HG02885 (cell line): ENCODE results near the gene PRKAG2.
"Not testable (repeated sequence)": the region's sequence is repeated elsewhere in the genome, so short reads cannot be mapped to it uniquely, and the experiment has no call there.

Source experiments
- ATAC-seq: cut with Tn5 transposase; IDR thresholded peaks from one replicate; pipeline ENCODE4 v1.9.1; 2021; ENCODE audit warnings: mild to moderate bottlenecking; ENCODE audit not compliant: unreplicated experiment, poor library complexity

The PRKAG2 gene

DNA sequence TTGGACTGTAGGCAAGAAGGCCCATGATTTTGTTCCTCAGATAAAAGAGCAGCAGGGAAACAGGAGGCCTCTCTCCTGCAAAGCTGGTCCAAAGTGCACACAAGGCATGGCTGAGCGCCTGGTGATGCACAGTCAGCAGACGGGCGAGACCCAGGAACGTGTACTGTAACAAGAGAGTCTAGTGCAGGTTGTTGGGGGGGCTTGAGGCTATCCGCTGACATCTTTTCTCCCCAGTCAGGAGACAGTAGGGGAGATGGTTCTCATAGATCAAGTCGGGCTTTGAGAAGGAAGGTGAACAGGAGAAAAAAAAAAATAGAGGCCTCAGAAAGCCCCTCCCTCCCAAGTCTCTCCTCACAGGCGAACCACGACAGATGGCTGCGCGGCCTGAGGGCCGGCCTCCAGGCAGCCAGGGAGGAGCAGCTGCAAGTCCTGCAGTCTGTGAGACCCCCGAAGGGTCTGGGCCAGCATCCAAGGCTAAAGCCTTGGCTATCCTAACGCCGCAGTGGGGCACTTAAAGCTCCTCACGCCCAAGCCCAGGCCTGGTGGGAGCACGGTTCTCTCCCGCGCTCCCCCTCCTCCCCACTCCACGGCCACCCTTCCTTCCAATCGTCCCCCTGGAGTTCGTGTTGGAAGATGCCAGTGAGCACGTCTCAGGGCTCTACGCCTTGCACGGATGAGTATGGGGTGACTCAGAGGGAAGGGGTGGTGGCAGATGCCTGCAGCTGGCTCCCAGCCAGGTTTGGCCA, 68.3 kb downstream of the PRKAG2 start:
- ATAC-seq: no peak

- no peak for ATAC-seq
Observed at GRCh38 chr7:151807846-151808245, 69.1 kb downstream of the PRKAG2 start.

DNA sequence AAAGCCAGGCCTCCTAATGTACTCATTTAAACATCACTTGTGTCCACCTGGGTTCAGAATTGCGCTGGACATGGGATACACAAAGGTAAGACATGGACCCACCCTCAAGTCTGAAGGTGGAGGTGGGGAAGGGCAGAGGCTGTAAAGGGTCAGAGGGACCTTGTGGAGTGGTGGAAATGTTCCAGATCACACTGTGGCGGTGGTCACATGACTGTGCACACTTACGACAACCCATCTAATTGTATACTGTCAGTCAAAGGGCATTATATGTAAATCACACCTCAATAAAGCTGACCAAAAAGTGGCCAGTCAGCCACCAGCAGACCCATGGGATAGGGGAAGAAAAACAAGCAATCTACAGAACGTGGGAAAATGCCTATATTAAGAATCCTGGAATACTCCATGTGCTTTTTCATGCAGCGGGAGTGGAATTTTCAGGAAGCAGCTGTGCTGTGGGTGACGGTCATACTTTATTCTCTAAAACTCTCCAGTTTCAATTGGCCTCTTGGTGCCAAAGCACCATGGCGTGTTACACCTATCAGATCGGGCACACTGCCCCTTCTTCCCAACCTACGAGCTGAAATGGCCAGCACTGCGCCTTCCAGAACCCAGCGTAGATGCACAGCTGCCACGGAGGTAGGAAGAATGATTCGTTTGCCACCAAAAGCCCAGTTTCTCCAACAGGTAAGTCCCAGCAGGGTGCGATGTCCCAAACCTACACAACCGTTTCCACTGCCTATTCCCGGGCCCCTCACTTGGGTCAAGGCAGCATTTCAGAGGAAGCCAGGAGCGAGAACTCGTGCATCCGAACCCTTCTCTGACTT, 69.8 kb downstream of the PRKAG2 start:
- ATAC-seq: no peak

GRCh38 chr7:151806204-151806603, 70.7 kb downstream of the PRKAG2 start:
- no peak for ATAC-seq

- no peak for ATAC-seq
Observed at GRCh38 chr7:151805191-151805590, 71.7 kb downstream of the PRKAG2 start.

GRCh38 chr7:151804756-151805155, 72.2 kb downstream of the PRKAG2 start:
- no peak for ATAC-seq

- ATAC-seq: no peak
Observed at GRCh38 chr7:151803841-151804240, 73.1 kb downstream of the PRKAG2 start.

DNA sequence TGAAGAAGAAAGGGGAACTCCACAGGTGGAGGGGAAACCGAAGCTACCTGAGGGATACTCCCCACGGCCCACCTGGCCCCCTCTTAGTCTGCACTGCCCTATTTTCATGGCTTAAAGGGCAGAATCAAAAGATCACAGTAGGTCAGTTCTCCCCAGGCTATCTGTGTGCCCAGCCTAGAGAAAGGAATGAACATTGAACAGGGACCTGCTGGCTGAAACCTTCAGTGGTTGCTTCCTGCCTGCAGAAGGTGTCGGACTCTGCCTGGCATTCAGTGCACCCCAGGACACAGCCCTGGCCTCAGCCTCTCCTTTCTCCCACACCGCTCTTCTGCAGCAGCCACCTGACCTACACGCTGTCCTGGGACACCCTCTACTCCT, 74.5 kb downstream of the PRKAG2 start:
- ATAC-seq: no peak

DNA sequence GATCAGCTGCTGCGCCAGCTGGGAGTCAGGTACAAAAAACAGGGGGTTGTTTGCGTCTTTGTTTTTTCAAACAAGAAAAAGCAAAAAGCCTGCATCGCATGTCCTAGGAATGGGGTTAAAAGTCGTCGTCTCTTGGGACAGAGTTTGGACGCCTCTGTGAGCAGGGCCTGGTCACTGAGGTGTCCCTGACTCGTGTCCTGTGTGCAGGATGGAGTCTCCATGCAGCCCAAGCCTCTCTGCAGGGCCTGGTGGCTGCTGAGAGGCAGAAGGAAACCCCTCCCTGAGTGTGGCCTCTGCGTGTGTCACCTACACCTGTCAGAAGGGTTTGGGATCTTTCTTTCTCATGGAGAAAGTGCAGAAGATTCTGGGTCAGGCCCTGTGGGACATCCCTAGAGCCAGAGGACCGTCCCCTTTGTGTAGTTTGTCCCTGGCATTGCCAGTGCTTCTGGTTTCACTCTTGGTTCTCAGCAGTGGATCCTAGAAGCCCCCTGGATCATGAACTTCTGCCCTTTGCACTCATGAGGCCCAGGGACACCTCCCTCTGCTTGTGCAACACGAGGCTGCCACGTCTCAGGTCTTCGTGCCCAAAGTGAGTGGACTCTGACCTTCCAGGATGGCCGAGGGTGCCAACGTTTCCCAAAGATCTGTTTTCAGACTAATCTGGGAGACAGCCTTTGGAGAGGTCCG, 75.0 kb downstream of the PRKAG2 start:
- ATAC-seq: no peak

DNA sequence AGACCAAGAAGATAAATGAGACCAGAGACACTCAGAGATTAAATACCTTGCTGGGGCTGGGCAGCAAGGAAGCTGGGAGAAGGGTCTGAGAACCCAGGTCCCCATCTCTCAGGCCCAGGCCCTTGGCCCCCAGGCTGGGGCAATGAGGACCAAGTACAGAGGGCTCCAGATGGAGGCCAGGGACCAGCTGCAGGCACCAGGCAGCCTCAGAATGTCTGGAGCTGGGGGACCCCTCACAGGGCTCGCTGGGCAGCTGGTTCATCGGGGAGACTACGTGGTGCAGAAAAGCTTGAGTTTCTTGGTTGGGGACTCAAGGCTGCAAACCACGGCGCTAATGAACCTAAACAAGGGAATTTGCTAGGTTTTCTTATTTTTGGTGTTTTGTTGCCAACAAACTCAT, 75.6 kb downstream of the PRKAG2 start:
- no peak for ATAC-seq

DNA sequence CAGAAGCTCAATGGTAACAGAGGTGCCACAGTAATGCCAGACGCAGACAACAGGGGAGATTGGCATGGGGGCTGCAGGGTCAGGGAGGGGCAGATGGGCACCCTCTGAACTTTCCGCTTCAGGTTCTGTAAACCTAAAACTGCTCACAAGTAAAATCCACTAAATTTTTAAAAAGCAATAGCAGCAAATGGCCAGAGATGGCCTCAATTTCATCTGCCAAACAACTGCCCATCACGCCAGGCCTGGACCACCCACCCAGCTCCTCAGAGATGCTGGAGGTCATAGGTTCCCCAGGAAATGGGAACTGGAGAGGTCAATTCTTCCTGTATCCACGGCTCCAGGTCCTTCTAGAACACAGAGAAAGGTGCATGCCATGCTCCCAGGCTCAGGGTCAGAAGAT, 76.1 kb downstream of the PRKAG2 start:
- no peak for ATAC-seq

GRCh38 chr7:151800391-151800790, 76.5 kb downstream of the PRKAG2 start:
- no peak for ATAC-seq

GRCh38 chr7:151799506-151799905, 77.4 kb downstream of the PRKAG2 start:
- ATAC-seq: no peak

DNA sequence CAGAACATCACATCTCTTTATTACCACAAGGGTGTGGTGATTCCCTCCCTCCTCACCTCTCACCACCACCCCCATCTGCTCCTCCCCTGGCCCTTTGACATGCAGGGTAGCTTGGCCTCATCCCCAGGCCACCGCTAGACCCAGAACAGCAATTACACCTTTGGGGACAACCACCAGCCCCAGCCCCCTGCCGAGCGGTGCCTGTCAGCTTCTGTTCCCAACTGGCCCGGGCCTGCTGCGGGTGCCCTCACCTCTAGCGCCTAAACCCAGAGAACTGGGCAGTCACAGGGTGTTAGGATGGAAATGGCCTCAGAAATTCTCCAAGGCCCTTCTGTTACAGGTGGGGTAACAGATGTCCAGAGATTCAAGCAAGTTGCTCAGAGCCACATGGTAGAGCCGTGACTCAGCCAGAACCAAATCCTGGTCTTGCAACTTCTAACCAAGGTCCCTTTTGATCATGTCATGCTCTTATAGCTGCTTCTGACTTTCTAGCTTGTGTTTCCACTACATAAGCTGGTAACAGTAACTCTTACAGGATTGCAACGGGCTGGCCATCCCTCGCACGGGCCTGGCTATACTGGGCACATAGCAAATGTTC, 78.0 kb downstream of the PRKAG2 start:
- ATAC-seq: no peak

DNA sequence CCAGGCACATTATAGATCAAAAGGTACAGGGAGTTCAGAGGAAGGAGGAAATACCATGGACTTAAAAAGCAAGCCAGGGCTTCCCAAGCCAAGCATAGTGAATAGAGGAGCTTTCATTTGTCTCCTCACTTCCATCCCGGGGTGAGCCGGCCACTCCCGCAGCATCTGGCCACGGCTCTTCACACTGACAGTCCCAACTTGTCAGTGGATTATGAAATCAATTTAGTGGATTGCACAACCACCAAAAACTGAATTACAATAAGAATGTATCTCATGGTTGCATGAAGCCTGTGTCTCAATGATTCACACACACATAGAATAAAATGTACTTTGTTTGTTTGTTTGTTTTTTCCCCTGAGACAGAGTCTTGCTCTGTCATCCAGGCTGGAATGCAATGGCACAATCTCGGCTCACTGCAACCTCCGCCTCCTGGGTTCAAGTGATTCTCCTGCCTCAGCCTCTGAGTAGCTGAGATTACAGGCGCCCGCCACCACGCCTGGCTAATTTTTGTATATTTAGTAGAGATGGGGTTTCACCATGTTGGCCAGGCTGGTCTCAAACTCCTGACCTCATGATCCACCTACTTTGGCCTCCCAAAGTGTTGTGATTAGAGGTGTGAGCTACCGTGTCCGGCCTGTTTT, 79.1 kb downstream of the PRKAG2 start:
- ATAC-seq: not testable (repeated sequence)

DNA sequence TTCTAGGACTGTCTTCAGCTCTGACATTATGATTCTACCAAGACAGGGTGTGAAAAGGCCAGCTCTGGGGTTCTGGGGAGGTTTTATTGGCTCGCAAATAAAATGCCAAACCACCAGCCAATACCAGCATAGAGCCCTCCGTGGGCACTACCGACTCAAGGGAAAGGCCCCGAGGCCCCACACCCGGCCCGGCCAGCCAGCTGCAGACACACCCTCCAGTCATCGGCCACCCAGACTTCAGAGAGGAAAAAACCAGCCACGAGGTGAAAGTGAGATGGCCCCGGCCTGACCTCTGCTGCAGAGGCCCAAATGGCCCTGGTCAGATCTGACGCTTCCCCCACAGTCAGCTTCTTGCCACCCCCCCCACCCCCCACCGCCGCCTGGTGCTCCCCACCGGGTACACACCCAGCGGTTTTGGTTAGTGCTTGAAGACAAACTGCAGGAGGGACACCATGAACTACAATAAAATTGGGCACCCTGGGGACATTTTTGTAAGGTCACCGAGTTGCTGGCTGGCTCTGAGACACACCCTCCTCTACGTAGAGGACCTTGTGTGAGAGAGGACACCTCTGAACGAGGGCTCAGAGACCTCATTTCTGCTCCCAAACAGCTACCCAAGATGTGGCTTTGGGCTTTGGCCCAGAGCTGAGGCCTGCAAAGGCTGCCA, 79.9 kb downstream of the PRKAG2 start:
- no peak for ATAC-seq

GRCh38 chr7:151796091-151796870, 80.6 kb downstream of the PRKAG2 start:
- no peak for ATAC-seq

- ATAC-seq: peak; percentile 80
Observed at GRCh38 chr7:151795168-151795811, 81.6 kb downstream of the PRKAG2 start.
